NT2/D1 (cell line): ENCODE results near the gene GAK.

Source experiments
- YY1 ChIP-seq: IDR thresholded peaks from 2 replicates; pipeline ENCODE4 v1.6.1; 2011; ENCODE audit not compliant: insufficient read length, insufficient read depth
- ZNF274 ChIP-seq: IDR thresholded peaks from 2 replicates; pipeline ENCODE4 v1.6.1; 2011; ENCODE audit warnings: mild to moderate bottlenecking, low read depth, low read length

DNA sequence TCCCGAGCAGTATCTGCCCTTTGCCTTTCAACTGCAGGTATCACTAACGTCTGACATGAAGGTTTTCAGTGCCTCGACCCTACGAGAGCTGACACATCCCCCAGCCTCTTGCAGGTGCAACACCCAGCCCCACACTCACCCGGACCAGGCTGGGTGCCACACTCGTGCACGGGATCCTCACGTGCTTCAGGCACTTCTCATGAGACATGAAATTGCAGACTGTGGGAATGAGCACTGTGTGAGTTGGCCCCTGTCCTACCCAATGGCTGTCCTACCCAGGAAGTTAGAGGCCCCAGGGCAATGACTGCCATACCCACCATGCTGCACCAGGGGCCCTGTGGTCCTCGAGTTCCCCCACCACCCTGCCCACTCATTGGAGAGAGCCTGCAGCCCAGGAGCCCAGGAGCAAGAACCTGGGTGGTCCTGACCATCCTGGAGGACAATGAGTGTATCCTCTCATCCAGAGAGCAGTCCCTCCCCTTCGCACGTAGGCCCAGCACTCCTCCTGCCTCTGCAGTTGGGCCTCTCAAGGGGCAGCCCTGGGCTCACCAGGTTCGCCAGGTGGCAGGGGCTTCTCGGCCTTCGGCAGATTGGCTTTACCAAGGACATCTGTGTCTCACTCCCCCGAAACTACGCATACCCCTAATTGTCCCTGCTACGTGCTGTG lies 38.9 kb upstream of the GAK start:
- TF ChIP-seq ZNF274 (no peak), YY1 (no peak)
